K562 (cell line): Measurements from ENCODE around the gene ALS2CL. TPM values are rescaled to one million over a fixed set of nuclear protein-coding genes. Genes with fewer than 3 reads are reported as not detected.
A peak's percentile ranks its signal among the peaks of the same experiment; 100 is the strongest.

ENCODE experiments used
- ATAC-seq: fragments of 200-7000 bp; cut with Tn5 transposase; 3 replicates; pipeline ENCODE4 v1.9.1; 2020; ENCODE audit warnings: moderate library complexity
- Bru-seq: library from RNA; stranded (reverse); fragments of 400-500 nt; gene quantifications from one replicate; lab custom pipeline; 2021; lab: Mats Ljungman, UMichigan
- BruChase-seq, 2 experiments: library from RNA; stranded (reverse); fragments of 400-500 nt; gene quantifications; one replicate each; lab custom pipeline; 2021; lab: Mats Ljungman, UMichigan
- BruUV-seq: library from RNA; stranded (reverse); fragments of 400-500 nt; replicated peaks from 2 replicates; lab custom pipeline; 2021; lab: Mats Ljungman, UMichigan
- CTCF ChIA-PET: fragments of 300-600 bp; formaldehyde crosslinking; extraction: SDS; loops from one replicate; lab custom pipeline; 2021; ENCODE audit warnings: low intra/inter-chr PET ratio; lab: Yijun Ruan, JAX
- POLR2A ChIA-PET: fragments of 300-600, 350-650 bp; sonication (Branson Sonifier 250); formaldehyde crosslinking; extraction: SDS; loops from one replicate; lab custom pipeline; 2021; ENCODE audit warnings: antibody characterized with exemption, inconsistent platforms; lab: Yijun Ruan, JAX
- DNase-seq, 4 experiments: peaks; one replicate each; pipeline versions ENCODE4 v3.0.0 to v3.0.0-alpha.2; 2011 to 2018; ENCODE audit warnings: low spot score in 3 of 4, mixed read lengths in 3 of 4; ENCODE audit errors: extremely low read depth in 1 of 4
- FAIRE-seq: peaks from 2 replicates; lab custom pipeline; 2011; peaks lifted over from hg19 to GRCh38; lab: Jason Lieb, UNC
- H2AFZ ChIP-seq: 2 replicates; pipeline ENCODE4 v1.6.0; 2011; ENCODE audit warnings: low read depth, low read length, control low read depth, inconsistent platforms
- H3K27ac ChIP-seq: fragments of 200-600 bp; 3 replicates; pipeline ENCODE4 v1.8.0; 2011; ENCODE audit warnings: low read depth, mild to moderate bottlenecking, control low read depth, inconsistent platforms, low read length, moderate library complexity, mixed read lengths; ENCODE audit errors: extremely low read depth
- H3K27me3 ChIP-seq, 2 experiments: fragments of 300-600 bp in 1 of 2; 2 replicates in 1 of 2; 3 replicates in 1 of 2; pipeline versions ENCODE4 v1.6.0 to v1.8.0; 2011; ENCODE audit warnings: inconsistent platforms in 2 of 2, low read length in 2 of 2, mild to moderate bottlenecking in 1 of 2, mixed read lengths in 1 of 2, moderate library complexity in 1 of 2; ENCODE audit not compliant: control insufficient read depth in 2 of 2, insufficient read depth in 2 of 2
- H3K36me3 ChIP-seq: fragments of 300-600 bp; 3 replicates; pipeline ENCODE4 v1.8.0; 2011; ENCODE audit warnings: mild to moderate bottlenecking, low read length, inconsistent platforms; ENCODE audit not compliant: control insufficient read depth, insufficient read depth
- H3K4me1 ChIP-seq, 2 experiments: fragments of 200-600 bp in 1 of 2; replicated peaks in 1 of 2; 2 replicates in 1 of 2; 3 replicates in 1 of 2; pipeline versions ENCODE4 v1.5.1 to v1.8.0; 2011; ENCODE audit warnings: inconsistent platforms in 2 of 2, low read length in 2 of 2, mild to moderate bottlenecking in 1 of 2, mixed read lengths in 1 of 2, moderate library complexity in 1 of 2; ENCODE audit not compliant: control insufficient read depth in 2 of 2, insufficient read depth in 2 of 2
- H3K4me2 ChIP-seq: 2 replicates; pipeline ENCODE4 v1.6.1; 2011; ENCODE audit warnings: low read length, control low read depth, inconsistent platforms, mixed read lengths; ENCODE audit not compliant: insufficient read depth
- H3K4me3 ChIP-seq: fragments of 200-600 bp; sonication (generic), shearing (Covaris generic); 2 replicates; pipeline ENCODE4 v1.5.1; 2016; ENCODE audit warnings: control low read depth, inconsistent platforms
- H3K79me2 ChIP-seq: fragments of 200-600 bp; 3 replicates; pipeline ENCODE4 v1.8.0; 2011; ENCODE audit warnings: low read length, inconsistent platforms; ENCODE audit not compliant: control insufficient read depth, insufficient read depth
- H3K9ac ChIP-seq, 2 experiments: 2 replicates each; pipeline versions ENCODE4 v1.6.0 to v1.6.1; 2011; ENCODE audit warnings: low read depth in 2 of 2, low read length in 2 of 2, control low read depth in 1 of 2, inconsistent platforms in 1 of 2, mild to moderate bottlenecking in 1 of 2, mixed read lengths in 1 of 2; ENCODE audit not compliant: insufficient read depth in 1 of 2
- H3K9me1 ChIP-seq: one replicate; pipeline ENCODE4 v1.6.0; 2011; ENCODE audit warnings: inconsistent platforms, mild to moderate bottlenecking, low read length, moderate library complexity; ENCODE audit not compliant: control insufficient read depth, insufficient read depth
- H3K9me3 ChIP-seq: replicated peaks from 2 replicates; pipeline ENCODE4 v1.5.1; 2011; ENCODE audit warnings: low read depth, low read length, inconsistent platforms; ENCODE audit not compliant: control insufficient read depth, insufficient read depth
- H4K20me1 ChIP-seq: replicated peaks from 2 replicates; pipeline ENCODE4 v1.6.1; 2011; ENCODE audit warnings: low read length, inconsistent platforms, mixed read lengths; ENCODE audit not compliant: control insufficient read depth, insufficient read depth
- WGBS: fragments of 100-300 bp; shearing (Covaris generic); methylation state at CpG from one replicate; pipeline ENCODE4 v1.1.6; 2016; ENCODE audit warnings: low coverage, mixed read lengths; ENCODE audit not compliant: insufficient coverage; ENCODE audit errors: missing lambda C conversion rate; 5-methylcytosine and 5-hydroxymethylcytosine counted together
- in situ Hi-C: fragments of 300-500 bp; cut with MboI; formaldehyde crosslinking; loops from 4 replicates; pipeline ENCODE4 v1.15.0; 2018; ENCODE audit warnings: inconsistent platforms, mixed read lengths
- intact Hi-C: fragments of 100-400 bp; cut with micrococcal nuclease; formaldehyde crosslinking; loops from 2 replicates; pipeline ENCODE4 v1.14.2; 2022
- long read RNA-seq, 3 experiments: library from polyadenylated mRNA in 2 of 3; library from RNA in 1 of 3; unstranded in 2 of 3; stranded (forward) in 1 of 3; transcript quantifications; one replicate each; pipeline ENCODE4 v2.0.0, GENCODE V29; 2019 to 2022
- polyA minus RNA-seq, 3 experiments: library from RNA; depleted of rRNA, polyadenylated mRNA; stranded (reverse); fragments of >200 nt; gene quantifications; 2 replicates each; pipeline ENCODE4 v1.2.3, GENCODE V29; 2011
- polyA plus RNA-seq, 8 experiments: library from polyadenylated mRNA; depleted of rRNA in 4 of 8; stranded (reverse) in 5 of 8; unstranded in 3 of 8; fragments of >200 nt; fragmentation: Nextera tagmentation in 2 of 8; fragmentation: Illumina TruSeq in 1 of 8; extraction: Ambion mirVana in 2 of 8; extraction: Trizol in 1 of 8; gene quantifications; 2 replicates each; pipeline versions ENCODE4 v1.2.1 to v1.2.3, GENCODE V29; 2011 to 2014; ENCODE audit warnings: inconsistent platforms in 1 of 8, missing spikeins in 1 of 8
- total RNA-seq, 7 experiments: library from RNA; depleted of rRNA in 6 of 7; stranded (reverse); fragments of >200 nt in 6 of 7; fragmentation: Illumina TruSeq in 2 of 7; extraction: Trizol in 2 of 7; gene quantifications; 2 replicates each; pipeline versions ENCODE4 v1.2.1 to v1.2.3, GENCODE V29; 2011 to 2021; ENCODE audit warnings: low replicate concordance in 1 of 7
- TF ChIP-seq, protein P1 (sequence below): sonication (generic); formaldehyde crosslinking; IDR thresholded peaks from 2 replicates; pipeline ENCODE4 v1.8.0; 2023; ENCODE audit warnings: missing genetic modification reagents, mild to moderate bottlenecking, borderline replicate concordance

Gene ALS2CL, protein sequence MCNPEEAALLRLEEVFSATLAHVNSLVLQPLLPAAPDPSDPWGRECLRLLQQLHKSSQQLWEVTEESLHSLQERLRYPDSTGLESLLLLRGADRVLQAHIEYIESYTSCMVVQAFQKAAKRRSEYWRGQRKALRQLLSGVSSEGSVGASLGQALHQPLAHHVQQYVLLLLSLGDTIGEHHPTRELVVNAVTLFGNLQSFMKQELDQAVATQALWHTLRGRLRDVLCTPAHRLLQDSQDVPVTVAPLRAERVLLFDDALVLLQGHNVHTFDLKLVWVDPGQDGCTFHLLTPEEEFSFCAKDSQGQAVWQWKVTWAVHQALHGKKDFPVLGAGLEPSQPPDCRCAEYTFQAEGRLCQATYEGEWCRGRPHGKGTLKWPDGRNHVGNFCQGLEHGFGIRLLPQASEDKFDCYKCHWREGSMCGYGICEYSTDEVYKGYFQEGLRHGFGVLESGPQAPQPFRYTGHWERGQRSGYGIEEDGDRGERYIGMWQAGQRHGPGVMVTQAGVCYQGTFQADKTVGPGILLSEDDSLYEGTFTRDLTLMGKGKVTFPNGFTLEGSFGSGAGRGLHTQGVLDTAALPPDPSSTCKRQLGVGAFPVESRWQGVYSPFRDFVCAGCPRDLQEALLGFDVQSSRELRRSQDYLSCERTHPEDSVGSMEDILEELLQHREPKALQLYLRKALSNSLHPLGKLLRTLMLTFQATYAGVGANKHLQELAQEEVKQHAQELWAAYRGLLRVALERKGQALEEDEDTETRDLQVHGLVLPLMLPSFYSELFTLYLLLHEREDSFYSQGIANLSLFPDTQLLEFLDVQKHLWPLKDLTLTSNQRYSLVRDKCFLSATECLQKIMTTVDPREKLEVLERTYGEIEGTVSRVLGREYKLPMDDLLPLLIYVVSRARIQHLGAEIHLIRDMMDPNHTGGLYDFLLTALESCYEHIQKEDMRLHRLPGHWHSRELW
- total RNA-seq (2011; cell fraction: chromatin; rRNA removed; ENCODE audit: low replicate concordance), result 1.1 and 1.4 TPM in 2 replicates
- total RNA-seq (2011; cell fraction: nucleolus; rRNA removed), result 0.66 and 0.83 TPM in 2 replicates
- 0.51 and 0.61 TPM in 2 replicates for total RNA-seq (2011; cell fraction: nucleoplasm; rRNA removed)
- total RNA-seq (2014; rRNA removed), result 0.05 TPM in 1 of 2 replicates, not detected in the other
- total RNA-seq (2014; rRNA removed; fragmentation: Illumina TruSeq; extraction: Trizol), result 0.04 TPM in 1 of 2 replicates, not detected in the other
- total RNA-seq (2015; rRNA removed; fragmentation: Illumina TruSeq; extraction: Trizol), result not detected in 2 replicates
- 0.13 TPM in 2 replicates for total RNA-seq (2021)
- 0.03 and 0.18 TPM in 2 replicates for polyA plus RNA-seq (2011; rRNA removed)
- polyA plus RNA-seq (2011; cell fraction: cytosol; rRNA removed), result 0.03 TPM in 1 of 2 replicates, not detected in the other
- polyA plus RNA-seq (2011; cell fraction: nucleus; rRNA removed), result 0.46 and 0.61 TPM in 2 replicates
- polyA plus RNA-seq (2012), result 0.05 and 1.0 TPM in 2 replicates
- 0.07 TPM in 1 of 2 replicates, not detected in the other for polyA plus RNA-seq (2014; fragmentation: Illumina TruSeq; extraction: Trizol)
- polyA plus RNA-seq (2014; fragmentation: Nextera tagmentation; extraction: Ambion mirVana), result not detected
- polyA plus RNA-seq (2014; rRNA removed), result 0.05 and 0.09 TPM in 2 replicates
- 0.06 TPM in 1 of 2 replicates, not detected in the other for polyA minus RNA-seq (2011; rRNA and poly(A)+ RNA removed)
- 0.19 TPM in 1 of 2 replicates, not detected in the other for polyA minus RNA-seq (2011; cell fraction: cytosol; rRNA and poly(A)+ RNA removed)
- 0.22 and 0.54 TPM in 2 replicates for polyA minus RNA-seq (2011; cell fraction: nucleus; rRNA and poly(A)+ RNA removed)
- Bru-seq, nascent RNA, result percentile 19 among the genes with signal in this experiment
- percentile 12 among the genes with signal in this experiment for BruChase-seq, experiment 1, labeled RNA remaining after a 2-hour chase
- percentile 13 among the genes with signal in this experiment for BruChase-seq, experiment 2, labeled RNA remaining after a 6-hour chase
- long read RNA-seq, experiment 1, result 0 reads
- long read RNA-seq, experiment 2, result 0 reads
- long read RNA-seq, experiment 3, result 0 reads

DNA sequence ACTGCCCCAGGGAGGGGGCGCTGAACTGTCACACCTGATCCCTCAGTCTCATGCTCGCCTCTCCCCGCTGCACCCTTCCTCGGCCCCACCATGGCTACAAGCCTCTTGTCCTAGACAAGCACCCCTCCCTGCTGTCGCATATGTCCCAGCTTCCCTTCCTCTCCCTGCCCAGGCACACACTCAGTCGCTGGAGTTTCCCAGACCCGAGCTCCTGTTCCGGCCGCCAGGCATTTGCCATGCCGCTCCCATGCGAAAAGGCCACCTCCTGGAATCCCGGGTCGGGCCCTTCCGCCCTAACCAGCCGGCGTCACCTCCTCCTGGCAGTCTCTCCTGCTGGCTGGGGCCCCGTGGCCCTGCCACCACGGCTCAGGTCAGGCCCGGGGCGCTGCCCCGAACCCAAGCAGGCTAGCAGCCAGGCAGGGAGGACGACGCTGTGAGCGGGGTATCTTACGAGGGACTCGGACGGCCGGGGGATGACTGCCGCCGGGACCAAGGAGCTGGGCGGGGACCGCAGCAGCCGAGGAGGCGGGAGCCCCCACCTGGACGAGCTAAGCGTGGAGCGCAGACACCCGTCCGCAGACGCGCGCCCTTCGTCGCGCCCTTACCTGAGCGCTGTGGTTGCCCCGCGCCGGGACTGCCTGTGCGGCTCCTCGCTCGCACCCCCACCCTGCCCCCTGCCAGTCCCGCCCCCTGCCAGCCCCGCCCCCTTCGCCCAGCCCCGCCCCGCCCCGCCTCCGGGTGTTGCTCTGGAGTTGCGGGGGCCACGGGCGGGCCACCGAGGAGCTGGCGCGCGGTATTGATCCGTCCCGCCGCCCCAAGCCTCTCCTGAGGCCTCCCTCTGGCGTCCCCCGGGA lies at the start of gene ALS2CL:
Gene ALS2CL (minus strand): TSS at position 642 of the 854 bp plus-strand sequence. CDS start 4,239 bp downstream, outside the sequence.
- Histone ChIP-seq H4K20me1 (peaks cover 3% of the 10 kb centered on the region), H3K36me3 (no peaks in the 10 kb centered on the region), H3K27ac (no peak within 1 kb of the TSS), H3K27me3 (peaks cover 7 to 47% of the 10 kb centered on the region in 2 experiments), H2AFZ (peak within 1 kb of the TSS; percentile 86), H3K9me3 (no peaks in the 10 kb centered on the region), H3K4me2 (peak within 1 kb of the TSS; percentile 79), H3K79me2 (no peaks in the 10 kb centered on the region), H3K4me3 (peak within 1 kb of the TSS; percentile 40), H3K9me1 (no peaks in the 10 kb centered on the region), H3K9ac (peak within 1 kb of the TSS; percentile 44 to 83; a peak in 3 of 4 replicates), H3K4me1 (peaks cover 0 to 27% of the 10 kb centered on the region in 2 experiments; a peak in 2 of 5 replicates)
- ATAC-seq (peak; percentile 81), DNase-seq (peak; percentile 48 to 97 (median 94)), FAIRE-seq (peak; percentile 19)
- CTCF ChIA-PET, result interaction anchor here (0.5 kb wide), 1 partner anchor 19 kb away, joined by 4 read pairs; no protein-coding TSS in a partner anchor
- 2% methylated on average over 61 of the region's 71 CpGs for WGBS
- BruUV-seq, result no TSS peak
- intact Hi-C loops, result no loop called here
- POLR2A ChIA-PET, result interaction anchor here (1.0 to 1.2 kb wide), 2 partner anchors 22 to 304 kb away, joined by 3 read pairs; no protein-coding TSS in a partner anchor
- in situ Hi-C loops, result no loop called here
- TF ChIP-seq, protein P1, sequence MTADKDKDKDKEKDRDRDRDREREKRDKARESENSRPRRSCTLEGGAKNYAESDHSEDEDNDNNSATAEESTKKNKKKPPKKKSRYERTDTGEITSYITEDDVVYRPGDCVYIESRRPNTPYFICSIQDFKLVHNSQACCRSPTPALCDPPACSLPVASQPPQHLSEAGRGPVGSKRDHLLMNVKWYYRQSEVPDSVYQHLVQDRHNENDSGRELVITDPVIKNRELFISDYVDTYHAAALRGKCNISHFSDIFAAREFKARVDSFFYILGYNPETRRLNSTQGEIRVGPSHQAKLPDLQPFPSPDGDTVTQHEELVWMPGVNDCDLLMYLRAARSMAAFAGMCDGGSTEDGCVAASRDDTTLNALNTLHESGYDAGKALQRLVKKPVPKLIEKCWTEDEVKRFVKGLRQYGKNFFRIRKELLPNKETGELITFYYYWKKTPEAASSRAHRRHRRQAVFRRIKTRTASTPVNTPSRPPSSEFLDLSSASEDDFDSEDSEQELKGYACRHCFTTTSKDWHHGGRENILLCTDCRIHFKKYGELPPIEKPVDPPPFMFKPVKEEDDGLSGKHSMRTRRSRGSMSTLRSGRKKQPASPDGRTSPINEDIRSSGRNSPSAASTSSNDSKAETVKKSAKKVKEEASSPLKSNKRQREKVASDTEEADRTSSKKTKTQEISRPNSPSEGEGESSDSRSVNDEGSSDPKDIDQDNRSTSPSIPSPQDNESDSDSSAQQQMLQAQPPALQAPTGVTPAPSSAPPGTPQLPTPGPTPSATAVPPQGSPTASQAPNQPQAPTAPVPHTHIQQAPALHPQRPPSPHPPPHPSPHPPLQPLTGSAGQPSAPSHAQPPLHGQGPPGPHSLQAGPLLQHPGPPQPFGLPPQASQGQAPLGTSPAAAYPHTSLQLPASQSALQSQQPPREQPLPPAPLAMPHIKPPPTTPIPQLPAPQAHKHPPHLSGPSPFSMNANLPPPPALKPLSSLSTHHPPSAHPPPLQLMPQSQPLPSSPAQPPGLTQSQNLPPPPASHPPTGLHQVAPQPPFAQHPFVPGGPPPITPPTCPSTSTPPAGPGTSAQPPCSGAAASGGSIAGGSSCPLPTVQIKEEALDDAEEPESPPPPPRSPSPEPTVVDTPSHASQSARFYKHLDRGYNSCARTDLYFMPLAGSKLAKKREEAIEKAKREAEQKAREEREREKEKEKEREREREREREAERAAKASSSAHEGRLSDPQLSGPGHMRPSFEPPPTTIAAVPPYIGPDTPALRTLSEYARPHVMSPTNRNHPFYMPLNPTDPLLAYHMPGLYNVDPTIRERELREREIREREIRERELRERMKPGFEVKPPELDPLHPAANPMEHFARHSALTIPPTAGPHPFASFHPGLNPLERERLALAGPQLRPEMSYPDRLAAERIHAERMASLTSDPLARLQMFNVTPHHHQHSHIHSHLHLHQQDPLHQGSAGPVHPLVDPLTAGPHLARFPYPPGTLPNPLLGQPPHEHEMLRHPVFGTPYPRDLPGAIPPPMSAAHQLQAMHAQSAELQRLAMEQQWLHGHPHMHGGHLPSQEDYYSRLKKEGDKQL (CRISPR knock-in tag), result peak; percentile 67; the same call in 1 of the 2 replicates
